GM12878 (cell line): Measurements from ENCODE around the gene C12orf56. TPM values are rescaled to one million over a fixed set of nuclear protein-coding genes. Genes with fewer than 3 reads are reported as not detected.
"Not testable (repeated sequence)": the region's sequence is repeated elsewhere in the genome, so short reads cannot be mapped to it uniquely, and the experiment has no call there.

ENCODE experiments used
- ATAC-seq: fragments of 200-7000 bp; cut with Tn5 transposase; 3 replicates; pipeline ENCODE4 v1.9.1; 2020; ENCODE audit warnings: mild to moderate bottlenecking, moderate library complexity
- BruUV-seq: library from RNA; stranded (reverse); fragments of 400-500 nt; replicated peaks from 2 replicates; lab custom pipeline; 2021; lab: Mats Ljungman, UMichigan
- CTCF ChIA-PET: fragments of 300-600 bp; sonication (Branson Sonifier 250); formaldehyde crosslinking; extraction: SDS; loops from one replicate; lab custom pipeline; 2021; ENCODE audit warnings: inconsistent platforms; lab: Yijun Ruan, JAX
- POLR2A ChIA-PET: fragments of 350-600 bp; formaldehyde crosslinking; extraction: SDS; loops from one replicate; lab custom pipeline; 2021; ENCODE audit warnings: inconsistent platforms; lab: Charles Lee
- RAD21 ChIA-PET: fragments of 300-600 bp; sonication (Branson Sonifier 250); formaldehyde crosslinking; loops from one replicate; lab custom pipeline; 2023; ENCODE audit warnings: antibody characterized with exemption; ENCODE audit not compliant: unreplicated experiment; lab: Charles Lee
- SMC1A ChIA-PET: fragments of 300-600 bp; sonication (Branson Sonifier 250); formaldehyde crosslinking; loops from one replicate; lab custom pipeline; 2023; ENCODE audit not compliant: unreplicated experiment, uncharacterized antibody; lab: Charles Lee
- DNase-seq: peaks from one replicate; pipeline ENCODE4 v3.0.0-alpha.2; 2011; ENCODE audit warnings: low read depth, low spot score
- FAIRE-seq: peaks from 3 replicates; lab custom pipeline; 2011; peaks lifted over from hg19 to GRCh38; lab: Jason Lieb, UNC
- H2AFZ ChIP-seq: 2 replicates; pipeline ENCODE4 v1.6.0; 2011; ENCODE audit warnings: low read depth, low read length, control low read depth; ENCODE audit not compliant: control insufficient read depth
- H3K27ac ChIP-seq: 2 replicates; pipeline ENCODE4 v1.5.1; 2011; ENCODE audit warnings: control low read depth; ENCODE audit not compliant: control insufficient read depth, insufficient read depth
- H3K27me3 ChIP-seq, 2 experiments: replicated peaks in 1 of 2; 2 replicates each; pipeline versions ENCODE4 v1.6.0 to v1.6.1; 2011; ENCODE audit warnings: low read length in 1 of 2; ENCODE audit not compliant: control insufficient read depth in 2 of 2, insufficient read depth in 2 of 2
- H3K36me3 ChIP-seq, 2 experiments: 2 replicates each; pipeline ENCODE4 v1.5.1; 2011; ENCODE audit warnings: low read length in 1 of 2; ENCODE audit not compliant: control insufficient read depth in 2 of 2, insufficient read depth in 2 of 2
- H3K4me1 ChIP-seq: 2 replicates; pipeline ENCODE4 v1.6.1; 2011; ENCODE audit warnings: mild to moderate bottlenecking, low read length, moderate library complexity, mixed read lengths; ENCODE audit not compliant: control insufficient read depth, insufficient read depth
- H3K4me2 ChIP-seq: 2 replicates; pipeline ENCODE4 v1.6.0; 2011; ENCODE audit warnings: control low read depth; ENCODE audit not compliant: control insufficient read depth, insufficient read depth
- H3K4me3 ChIP-seq: fragments of 200-600 bp; sonication (generic); 2 replicates; pipeline ENCODE4 v1.5.1; 2016
- H3K79me2 ChIP-seq: 2 replicates; pipeline ENCODE4 v1.6.0; 2011; ENCODE audit warnings: low read length; ENCODE audit not compliant: control insufficient read depth, insufficient read depth
- H3K9ac ChIP-seq: 2 replicates; pipeline ENCODE4 v1.8.0; 2011; ENCODE audit warnings: low read length, control low read depth, mixed read lengths; ENCODE audit not compliant: control insufficient read depth, insufficient read depth
- H3K9me3 ChIP-seq: replicated peaks from 3 replicates; pipeline ENCODE4 v1.5.1; 2011; ENCODE audit warnings: mild to moderate bottlenecking, low read length; ENCODE audit not compliant: control insufficient read depth, insufficient read depth
- H4K20me1 ChIP-seq: 2 replicates; pipeline ENCODE4 v1.6.0; 2011; ENCODE audit not compliant: control insufficient read depth, insufficient read depth
- EED ChIP-seq: sonication (generic); IDR thresholded peaks from 2 replicates; pipeline ENCODE4 v1.6.1; 2016; ENCODE audit warnings: antibody characterized with exemption, low read depth
- EGR1 ChIP-seq, 2 experiments: IDR thresholded peaks; 1 replicate in 1 of 2; 2 replicates in 1 of 2; pipeline ENCODE4 v1.6.1; 2011 to 2012; ENCODE audit warnings: low read depth in 2 of 2, low read length in 2 of 2, borderline replicate concordance in 1 of 2, mild to moderate bottlenecking in 1 of 2, moderate library complexity in 1 of 2
- LARP7 ChIP-seq: fragments of 450-650 bp; IDR thresholded peaks from 2 replicates; pipeline ENCODE4 v1.6.1; 2017; ENCODE audit warnings: mild to moderate bottlenecking
- PAX5 ChIP-seq: IDR thresholded peaks from 2 replicates; pipeline ENCODE4 v1.6.1; 2011; ENCODE audit warnings: low read depth, low read length, borderline replicate concordance
- POLR2AphosphoS5 ChIP-seq: IDR thresholded peaks from 2 replicates; pipeline ENCODE4 v1.6.1; 2011; ENCODE audit warnings: mild to moderate bottlenecking, low read length, inconsistent platforms
- SREBF2 ChIP-seq: IDR thresholded peaks from 2 replicates; pipeline ENCODE4 v1.6.1; 2012; ENCODE audit warnings: mild to moderate bottlenecking, low read length
- WGBS: methylation state at CpG from one replicate; pipeline ENCODE4 v1.1.6; 2016; ENCODE audit warnings: low lambda C conversion rate; ENCODE audit not compliant: insufficient replicate concordance, insufficient coverage; ENCODE audit errors: missing lambda C conversion rate; 5-methylcytosine and 5-hydroxymethylcytosine counted together
- in situ Hi-C: fragments of 300-500 bp; cut with MboI; formaldehyde crosslinking; loops from 9 replicates; pipeline ENCODE4 v1.14.3; 2018; ENCODE audit warnings: mixed read lengths
- intact Hi-C: fragments of 100-400 bp; cut with micrococcal nuclease; formaldehyde crosslinking; loops from one replicate; pipeline ENCODE4 v1.14.2; 2022; ENCODE audit not compliant: unreplicated experiment
- polyA plus RNA-seq, 11 experiments: library from polyadenylated mRNA; depleted of rRNA in 4 of 11; unstranded in 6 of 11; stranded (reverse) in 5 of 11; fragments of >200 nt; fragmentation: Nextera tagmentation in 4 of 11; fragmentation: Illumina TruSeq in 1 of 11; extraction: Ambion mirVana in 4 of 11; extraction: Trizol in 1 of 11; gene quantifications; 1 replicate in 1 of 11; 2 replicates in 10 of 11; pipeline versions ENCODE4 v1.2.1 to v1.2.3, GENCODE V29; 2011 to 2016; ENCODE audit warnings: inconsistent platforms in 2 of 11, missing spikeins in 2 of 11, low read depth in 1 of 11
- total RNA-seq, 4 experiments: library from RNA; depleted of rRNA in 3 of 4; stranded (reverse); fragments of >200 nt in 3 of 4; fragmentation: Illumina TruSeq in 1 of 4; extraction: Trizol in 1 of 4; gene quantifications; 2 replicates each; pipeline versions ENCODE4 v1.2.1 to v1.2.3, GENCODE V29; 2013 to 2021
- TF ChIP-seq, protein P1 (sequence below): IDR thresholded peaks from 2 replicates; pipeline ENCODE4 v1.6.1; 2012; ENCODE audit warnings: low read depth, low read length, improper control_type of control experiment
- TF ChIP-seq, protein P2 (sequence below): fragments of 150-350 bp; IDR thresholded peaks from 2 replicates; pipeline ENCODE4 v1.6.1; 2014; ENCODE audit warnings: mild to moderate bottlenecking, low read depth, low read length
- TF ChIP-seq, protein P3 (sequence below): fragments of 450-650 bp; formaldehyde crosslinking; IDR thresholded peaks from 2 replicates; pipeline ENCODE4 v1.4.0; 2022; ENCODE audit warnings: mild to moderate bottlenecking, moderate library complexity

Gene C12orf56
- total and polyA plus RNA-seq, 10 of the 15 experiments (the other 5 are each of a cell fraction or from before 2014, with no cell fraction given), result not detected

DNA sequence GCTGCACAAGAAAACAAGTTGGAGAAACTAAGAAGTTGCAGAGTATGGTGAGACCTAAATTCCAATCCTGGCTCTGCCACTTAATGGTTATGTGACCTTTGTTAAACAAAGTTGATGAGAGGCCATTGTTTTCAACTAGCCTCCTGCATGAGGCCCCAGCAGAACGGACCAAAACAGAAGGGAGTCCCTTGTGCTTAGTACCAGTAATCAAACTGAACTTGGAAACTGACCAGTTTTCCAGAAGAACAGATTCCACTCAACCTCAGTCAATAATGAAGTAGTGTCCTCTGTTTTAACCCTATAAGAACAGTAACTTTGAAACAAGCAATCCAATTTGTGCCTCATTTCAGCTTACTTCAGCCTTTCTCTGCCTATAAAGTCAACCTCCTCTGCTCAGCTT is 69.9 kb downstream of the C12orf56 start:
- no peak for FAIRE-seq
- in situ Hi-C loops (no loop called here), intact Hi-C loops (no loop called here)
- H3K79me2 ChIP-seq, result no peaks in the 10 kb centered on the region
- no peaks in the 10 kb centered on the region; the same call in 1 of the 2 replicates for H3K4me1 ChIP-seq
- no peaks in the 10 kb centered on the region for H3K27me3 ChIP-seq
- no peak overlapping the region for H3K4me3 ChIP-seq
- no peak overlapping the region for H3K27ac ChIP-seq
- no peaks in the 10 kb centered on the region for H4K20me1 ChIP-seq
- SMC1A ChIA-PET, result no interaction called here
- H3K9ac ChIP-seq, result no peak overlapping the region
- no peak overlapping the region for H3K4me2 ChIP-seq
- no peaks in the 10 kb centered on the region; the same call in 2 of the 3 replicates for H3K9me3 ChIP-seq
- whole genome bisulfite sequencing, result 23% methylated on average over 1 of the region's 1 CpG
- POLR2A ChIA-PET, result no interaction called here
- TF ChIP-seq, protein P1, sequence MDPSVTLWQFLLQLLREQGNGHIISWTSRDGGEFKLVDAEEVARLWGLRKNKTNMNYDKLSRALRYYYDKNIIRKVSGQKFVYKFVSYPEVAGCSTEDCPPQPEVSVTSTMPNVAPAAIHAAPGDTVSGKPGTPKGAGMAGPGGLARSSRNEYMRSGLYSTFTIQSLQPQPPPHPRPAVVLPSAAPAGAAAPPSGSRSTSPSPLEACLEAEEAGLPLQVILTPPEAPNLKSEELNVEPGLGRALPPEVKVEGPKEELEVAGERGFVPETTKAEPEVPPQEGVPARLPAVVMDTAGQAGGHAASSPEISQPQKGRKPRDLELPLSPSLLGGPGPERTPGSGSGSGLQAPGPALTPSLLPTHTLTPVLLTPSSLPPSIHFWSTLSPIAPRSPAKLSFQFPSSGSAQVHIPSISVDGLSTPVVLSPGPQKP, result no peak
- TF ChIP-seq, protein P2, sequence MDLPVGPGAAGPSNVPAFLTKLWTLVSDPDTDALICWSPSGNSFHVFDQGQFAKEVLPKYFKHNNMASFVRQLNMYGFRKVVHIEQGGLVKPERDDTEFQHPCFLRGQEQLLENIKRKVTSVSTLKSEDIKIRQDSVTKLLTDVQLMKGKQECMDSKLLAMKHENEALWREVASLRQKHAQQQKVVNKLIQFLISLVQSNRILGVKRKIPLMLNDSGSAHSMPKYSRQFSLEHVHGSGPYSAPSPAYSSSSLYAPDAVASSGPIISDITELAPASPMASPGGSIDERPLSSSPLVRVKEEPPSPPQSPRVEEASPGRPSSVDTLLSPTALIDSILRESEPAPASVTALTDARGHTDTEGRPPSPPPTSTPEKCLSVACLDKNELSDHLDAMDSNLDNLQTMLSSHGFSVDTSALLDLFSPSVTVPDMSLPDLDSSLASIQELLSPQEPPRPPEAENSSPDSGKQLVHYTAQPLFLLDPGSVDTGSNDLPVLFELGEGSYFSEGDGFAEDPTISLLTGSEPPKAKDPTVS, result no peak
- no peak for TF ChIP-seq EGR1 (IDR thresholded peaks at IDR 0.05; ENCODE audit: borderline replicate concordance in 1 of 2, low read depth in 2 of 2, low read length in 2 of 2)
- no peak for TF ChIP-seq EED
- TF ChIP-seq LARP7, result no peak
- TF ChIP-seq, protein P3, sequence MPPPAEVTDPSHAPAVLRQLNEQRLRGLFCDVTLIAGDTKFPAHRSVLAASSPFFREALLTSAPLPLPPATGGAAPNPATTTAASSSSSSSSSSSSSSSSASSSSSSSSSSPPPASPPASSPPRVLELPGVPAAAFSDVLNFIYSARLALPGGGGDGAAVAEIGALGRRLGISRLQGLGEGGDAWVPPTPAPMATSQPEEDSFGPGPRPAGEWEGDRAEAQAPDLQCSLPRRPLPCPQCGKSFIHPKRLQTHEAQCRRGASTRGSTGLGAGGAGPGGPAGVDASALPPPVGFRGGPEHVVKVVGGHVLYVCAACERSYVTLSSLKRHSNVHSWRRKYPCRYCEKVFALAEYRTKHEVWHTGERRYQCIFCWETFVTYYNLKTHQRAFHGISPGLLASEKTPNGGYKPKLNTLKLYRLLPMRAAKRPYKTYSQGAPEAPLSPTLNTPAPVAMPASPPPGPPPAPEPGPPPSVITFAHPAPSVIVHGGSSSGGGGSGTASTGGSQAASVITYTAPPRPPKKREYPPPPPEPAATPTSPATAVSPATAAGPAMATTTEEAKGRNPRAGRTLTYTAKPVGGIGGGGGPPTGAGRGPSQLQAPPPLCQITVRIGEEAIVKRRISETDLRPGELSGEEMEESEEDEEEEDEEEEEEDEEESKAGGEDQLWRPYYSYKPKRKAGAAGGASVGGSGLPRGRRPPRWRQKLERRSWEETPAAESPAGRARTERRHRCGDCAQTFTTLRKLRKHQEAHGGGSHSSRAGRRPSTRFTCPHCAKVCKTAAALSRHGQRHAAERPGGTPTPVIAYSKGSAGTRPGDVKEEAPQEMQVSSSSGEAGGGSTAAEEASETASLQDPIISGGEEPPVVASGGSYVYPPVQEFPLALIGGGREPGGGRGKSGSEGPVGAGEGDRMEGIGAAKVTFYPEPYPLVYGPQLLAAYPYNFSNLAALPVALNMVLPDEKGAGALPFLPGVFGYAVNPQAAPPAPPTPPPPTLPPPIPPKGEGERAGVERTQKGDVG (CRISPR knock-in tag), result no peak
- TF ChIP-seq PAX5, result no peak
- no peak for TF ChIP-seq SREBF2
- TF ChIP-seq POLR2AphosphoS5, result no peak
- no peaks in the 10 kb centered on the region for H3K36me3 ChIP-seq
- CTCF ChIA-PET, result no interaction called here
- no peak for DNase-seq
- H2AFZ ChIP-seq, result no peak overlapping the region
- no TSS peak for BruUV-seq
- no peak for ATAC-seq
- RAD21 ChIA-PET, result no interaction called here

DNA sequence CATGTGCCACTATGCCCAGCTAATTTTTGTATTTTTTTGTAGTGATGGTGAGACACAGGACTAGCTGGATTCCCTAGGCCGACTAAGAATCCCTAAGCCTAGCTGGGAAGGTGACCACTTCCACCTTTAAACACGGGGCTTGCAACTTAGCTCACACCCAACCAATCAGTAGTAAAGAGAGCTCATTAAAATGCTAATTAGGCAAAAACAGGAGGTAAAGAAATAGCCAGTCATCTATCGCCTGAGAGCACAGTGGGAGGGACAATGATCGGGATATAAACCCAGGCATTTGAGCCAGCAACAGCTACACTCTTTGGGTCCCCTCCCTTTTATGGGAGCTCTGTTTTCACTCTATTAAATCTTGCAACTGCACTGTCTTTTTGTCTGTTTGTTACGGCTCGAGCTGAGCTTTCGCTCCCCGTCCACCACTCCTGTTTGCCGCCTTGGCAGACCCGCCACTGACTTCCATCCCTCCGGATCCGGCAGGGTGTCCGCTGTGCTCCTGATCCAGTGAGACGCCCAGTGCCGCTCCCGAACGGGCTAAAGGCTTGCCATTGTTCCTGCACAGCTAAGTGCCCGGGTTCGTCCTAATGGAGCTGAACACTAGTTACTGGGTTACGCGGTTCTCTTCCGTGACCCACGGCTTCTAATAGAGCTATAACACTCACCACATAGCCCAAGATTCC is 70.9 kb downstream of the C12orf56 start:
- RAD21 ChIA-PET, in situ Hi-C loops, H3K4me1 ChIP-seq, H3K36me3 ChIP-seq, ATAC-seq, H3K9me3 ChIP-seq, FAIRE-seq, DNase-seq, H3K9ac ChIP-seq, H3K27me3 ChIP-seq, intact Hi-C loops, H2AFZ ChIP-seq, POLR2A ChIA-PET, CTCF ChIA-PET, H3K4me3 ChIP-seq, H3K27ac ChIP-seq, BruUV-seq, H3K79me2 ChIP-seq, H3K4me2 ChIP-seq, H4K20me1 ChIP-seq: not testable (repeated sequence)
- 71% methylated on average over 23 of the region's 23 CpGs for WGBS
- SMC1A ChIA-PET, result interaction anchor here (1.1 kb wide), 1 partner anchor 15 kb away, joined by 3 read pairs; no protein-coding TSS in a partner anchor
